Prostate gland (tissue), 2 donors: ENCODE data around the gene CCR2. TPM values are rescaled to one million over a fixed set of nuclear protein-coding genes. Genes with fewer than 3 reads are reported as not detected.
A peak's percentile ranks its signal among the peaks of the same experiment; 100 is the strongest.
"Not testable (repeated sequence)": the region's sequence is repeated elsewhere in the genome, so short reads cannot be mapped to it uniquely, and the experiment has no call there.

Experiments used
- DNase-seq: peaks from one replicate; pipeline ENCODE4 v3.0.0-alpha.2; 2019; ENCODE audit warnings: low spot score
- H3K27ac ChIP-seq, 2 donors: fragments of 200-600 bp; sonication (generic); 2 replicates each; pipeline ENCODE4 v1.5.1; 2017 to 2019
- H3K27me3 ChIP-seq: fragments of 200-600 bp; sonication (generic); replicated peaks from 2 replicates; pipeline ENCODE4 v1.5.1; 2019; ENCODE audit not compliant: insufficient read depth
- H3K36me3 ChIP-seq, 2 donors: fragments of 200-600 bp; sonication (generic); 1 replicate in 1 of 2; 2 replicates in 1 of 2; pipeline versions ENCODE4 v1.5.1 to v1.8.1; 2017 to 2019
- H3K4me1 ChIP-seq: fragments of 200-600 bp; sonication (generic); replicated peaks from 2 replicates; pipeline ENCODE4 v1.5.1; 2019
- H3K4me3 ChIP-seq, 2 donors: fragments of 200-600 bp; sonication (generic); 2 replicates each; pipeline ENCODE4 v1.5.1; 2017 to 2019
- H3K9me3 ChIP-seq: fragments of 200-600 bp; sonication (generic); 2 replicates; pipeline ENCODE4 v1.5.1; 2017
- CTCF ChIP-seq, 4 experiments: fragments of 200-600 bp in 2 of 4; fragments of 450-650 bp in 2 of 4; sonication (generic) in 2 of 4; IDR thresholded peaks; 1 replicate in 3 of 4; 2 replicates in 1 of 4; pipeline ENCODE4 v1.5.1; 2016 to 2019; ENCODE audit warnings: antibody characterized with exemption in 4 of 4, mild to moderate bottlenecking in 2 of 4, moderate library complexity in 2 of 4
- POLR2A ChIP-seq: fragments of 450-650 bp; IDR thresholded peaks from one replicate; pipeline ENCODE4 v1.6.1; 2016; ENCODE audit warnings: antibody characterized with exemption, mild to moderate bottlenecking
- POLR2AphosphoS5 ChIP-seq: sonication (generic); formaldehyde crosslinking; IDR thresholded peaks from one replicate; pipeline ENCODE4 v1.6.1; 2017; ENCODE audit warnings: antibody characterized with exemption
- WGBS: methylation state at CpG from one replicate; pipeline ENCODE4 v1.1.5; 2018; 5-methylcytosine and 5-hydroxymethylcytosine counted together
- intact Hi-C: fragments of 100-400 bp; cut with DNase I; formaldehyde crosslinking; loops from one replicate; pipeline ENCODE4 v1.14.2; 2022
- total RNA-seq, 2 donors: library from RNA; depleted of rRNA; stranded (reverse); fragments of >200 nt; gene quantifications; one replicate each; pipeline ENCODE4 v1.1.0, GENCODE V29; 2016

CCR2 gene
- total RNA-seq, 2 donors from 2014 or later = 1.0 to 6.5 TPM

- no peak overlapping the region for H3K27ac ChIP-seq
- no peaks in the 10 kb centered on the region for H3K9me3 ChIP-seq
- peaks cover 2% of the 10 kb centered on the region for H3K4me1 ChIP-seq
- 94% methylated on average over 2 of the region's 2 CpGs for WGBS
- no peak overlapping the region for H3K4me3 ChIP-seq
- intact Hi-C loops = no loop called here
- no peak for DNase-seq
- no peaks in the 10 kb centered on the region for H3K27me3 ChIP-seq
- TF ChIP-seq POLR2AphosphoS5 (no peak), POLR2A (no peak), CTCF (IDR thresholded peaks at IDR 0.05) (no peak)
- no peaks in the 10 kb centered on the region for H3K36me3 ChIP-seq
Observed at GRCh38 chr3:46401579-46401978, 47.7 kb downstream of the CCR2 start.

GRCh38 chr3:46402902-46403301 is 49.0 kb downstream of the CCR2 start:
- DNase-seq, H3K27ac ChIP-seq, H3K9me3 ChIP-seq, H3K27me3 ChIP-seq, H3K36me3 ChIP-seq, H3K4me1 ChIP-seq, H3K4me3 ChIP-seq, intact Hi-C loops: not testable (repeated sequence)
- WGBS = 97% methylated on average over 4 of the region's 4 CpGs

- peak; percentile 50 for DNase-seq
- 16% methylated on average over 11 of the region's 11 CpGs for WGBS
- intact Hi-C loops = no loop called here
- H3K27me3 ChIP-seq = no peaks in the 10 kb centered on the region
- no peak overlapping the region for H3K4me3 ChIP-seq
- TF ChIP-seq POLR2AphosphoS5 (peak; percentile 16), CTCF (IDR thresholded peaks at IDR 0.05) (no peak)
- peaks cover 2% of the 10 kb centered on the region for H3K4me1 ChIP-seq
- no peaks in the 10 kb centered on the region for H3K36me3 ChIP-seq
- H3K27ac ChIP-seq = peak overlapping the region; percentile 27 to 61
- H3K9me3 ChIP-seq = no peaks in the 10 kb centered on the region
Observed at GRCh38 chr3:46405301-46406019, 51.5 kb downstream of the CCR2 start.

GRCh38 chr3:46406443-46406787 is 52.5 kb downstream of the CCR2 start:
- intact Hi-C loops = no loop called here
- 79% methylated on average over 4 of the region's 4 CpGs for WGBS
- peak overlapping the region in 1 of 2 donors; percentile 17 for H3K27ac ChIP-seq
- no peak for TF ChIP-seq POLR2A
- TF ChIP-seq POLR2AphosphoS5 = no peak
- TF ChIP-seq CTCF (IDR thresholded peaks at IDR 0.05) = no peak
- no peaks in the 10 kb centered on the region for H3K36me3 ChIP-seq
- no peak for DNase-seq
- H3K4me3 ChIP-seq = no peak overlapping the region
- H3K9me3 ChIP-seq = no peaks in the 10 kb centered on the region
- H3K4me1 ChIP-seq = peaks cover 2% of the 10 kb centered on the region
- no peaks in the 10 kb centered on the region for H3K27me3 ChIP-seq

GRCh38 chr3:46406788-46407611 is 53.1 kb downstream of the CCR2 start, which contains the start of the genes CCR5AS and CCRL2:
Gene CCR5AS (minus strand): TSS chr3:46407066.
Gene CCRL2 (plus strand): TSS chr3:46407259. CDS start chr3:46408080, 821 bp downstream.
- peaks cover 2% of the 10 kb centered on the region for H3K4me1 ChIP-seq
- no peak for DNase-seq
- no peaks in the 10 kb centered on the region for H3K9me3 ChIP-seq
- H3K4me3 ChIP-seq = no peak within 1 kb of the TSS
- no peaks in the 10 kb centered on the region for H3K27me3 ChIP-seq
- H3K27ac ChIP-seq = peak within 1 kb of the TSS in 1 of 2 donors; percentile 61
- TF ChIP-seq POLR2AphosphoS5 (peak; percentile 35), POLR2A (peak; percentile 24), CTCF (IDR thresholded peaks at IDR 0.05) (no peak)
- intact Hi-C loops = no loop called here
- WGBS = 64% methylated on average over 20 of the region's 20 CpGs
- no peaks in the 10 kb centered on the region for H3K36me3 ChIP-seq
